ENCODE results near the gene BCAS1.
A peak's percentile ranks its signal among the peaks of the same experiment; 100 is the strongest.

Gene BCAS1

DNA sequence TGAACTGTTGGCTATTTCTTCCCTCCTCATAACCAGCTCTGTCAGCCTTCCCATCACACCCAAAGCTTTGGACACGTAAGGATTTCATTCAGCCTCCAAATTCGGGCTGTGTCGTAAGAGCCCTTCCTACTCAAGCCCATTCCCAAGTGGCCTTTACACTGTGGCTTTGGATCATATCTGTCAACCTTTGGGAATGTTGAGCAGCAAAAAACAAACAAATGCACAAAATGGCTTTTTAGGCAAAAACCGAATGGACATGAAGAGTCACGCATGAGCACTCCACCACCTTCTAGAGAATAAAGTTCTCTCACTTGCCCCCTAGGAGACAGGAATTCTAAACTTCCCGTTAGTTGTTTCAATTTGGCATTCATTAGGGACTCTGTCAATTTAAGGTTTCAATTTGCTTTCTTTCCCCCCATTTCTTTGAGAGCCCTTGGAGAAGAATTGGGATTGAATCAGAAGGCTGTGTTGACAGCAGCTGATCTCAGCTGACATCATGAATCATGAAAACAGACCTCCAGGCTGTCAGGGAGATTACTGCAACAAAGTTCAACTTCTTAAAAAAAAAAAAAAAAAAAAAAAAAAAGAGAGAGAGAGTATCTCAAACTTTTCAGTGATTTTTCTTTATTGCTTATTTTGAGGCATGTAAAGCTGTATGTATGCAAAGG, 110.3 kb downstream of the BCAS1 start:
- Histone ChIP-seq H3K27me3 (ENCODE audit: insufficient read depth, low read length, poor library complexity) (peaks cover 43% of the 10 kb centered on the region), H3K9ac (ENCODE audit: low read depth, low read length) (no peak overlapping the region), H3K4me1 (ENCODE audit: insufficient read depth, low read length) (no peaks in the 10 kb centered on the region), H3K4me2 (ENCODE audit: insufficient read depth, low read length) (no peak overlapping the region), H3K79me2 (ENCODE audit: insufficient read depth, low read length) (no peaks in the 10 kb centered on the region), H3K4me3 (ENCODE audit: low read depth in 1 of 2, low read length in 2 of 2) (no peak overlapping the region), H3K9me3 (ENCODE audit: insufficient read depth, low read length, severe bottlenecking) (no peaks in the 10 kb centered on the region), H3K27ac (ENCODE audit: low read length) (no peak overlapping the region), H2AFZ (ENCODE audit: low read depth, low read length) (no peak overlapping the region), H3K36me3 (ENCODE audit: insufficient read depth, low read length) (no peaks in the 10 kb centered on the region), H4K20me1 (ENCODE audit: insufficient read depth, low read length) (no peaks in the 10 kb centered on the region)
- ATAC-seq (ENCODE audit: insufficient read depth, low read depth): no peak
- TF ChIP-seq, protein P1, sequence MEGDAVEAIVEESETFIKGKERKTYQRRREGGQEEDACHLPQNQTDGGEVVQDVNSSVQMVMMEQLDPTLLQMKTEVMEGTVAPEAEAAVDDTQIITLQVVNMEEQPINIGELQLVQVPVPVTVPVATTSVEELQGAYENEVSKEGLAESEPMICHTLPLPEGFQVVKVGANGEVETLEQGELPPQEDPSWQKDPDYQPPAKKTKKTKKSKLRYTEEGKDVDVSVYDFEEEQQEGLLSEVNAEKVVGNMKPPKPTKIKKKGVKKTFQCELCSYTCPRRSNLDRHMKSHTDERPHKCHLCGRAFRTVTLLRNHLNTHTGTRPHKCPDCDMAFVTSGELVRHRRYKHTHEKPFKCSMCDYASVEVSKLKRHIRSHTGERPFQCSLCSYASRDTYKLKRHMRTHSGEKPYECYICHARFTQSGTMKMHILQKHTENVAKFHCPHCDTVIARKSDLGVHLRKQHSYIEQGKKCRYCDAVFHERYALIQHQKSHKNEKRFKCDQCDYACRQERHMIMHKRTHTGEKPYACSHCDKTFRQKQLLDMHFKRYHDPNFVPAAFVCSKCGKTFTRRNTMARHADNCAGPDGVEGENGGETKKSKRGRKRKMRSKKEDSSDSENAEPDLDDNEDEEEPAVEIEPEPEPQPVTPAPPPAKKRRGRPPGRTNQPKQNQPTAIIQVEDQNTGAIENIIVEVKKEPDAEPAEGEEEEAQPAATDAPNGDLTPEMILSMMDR (IDR thresholded peaks at IDR 0.05; ENCODE audit: borderline replicate concordance, extremely low read depth, low read length, poor library complexity, severe bottlenecking): no peak
- TF ChIP-seq EZH2 (IDR thresholded peaks at IDR 0.05; ENCODE audit: borderline replicate concordance, low read depth, low read length, severe bottlenecking): no peak
- DNase-seq: no peak

GRCh38 chr20:53958260-53958659, 112.1 kb downstream of the BCAS1 start:
- Histone ChIP-seq H3K4me3 (ENCODE audit: low read depth in 1 of 2, low read length in 2 of 2) (no peak overlapping the region), H3K4me2 (ENCODE audit: insufficient read depth, low read length) (no peak overlapping the region), H2AFZ (ENCODE audit: low read depth, low read length) (no peak overlapping the region), H3K27ac (ENCODE audit: low read length) (no peak overlapping the region), H3K79me2 (ENCODE audit: insufficient read depth, low read length) (no peaks in the 10 kb centered on the region), H3K27me3 (ENCODE audit: insufficient read depth, low read length, poor library complexity) (peaks cover 41% of the 10 kb centered on the region), H3K36me3 (ENCODE audit: insufficient read depth, low read length) (no peaks in the 10 kb centered on the region), H3K9me3 (ENCODE audit: insufficient read depth, low read length, severe bottlenecking) (no peaks in the 10 kb centered on the region), H3K4me1 (ENCODE audit: insufficient read depth, low read length) (no peaks in the 10 kb centered on the region), H3K9ac (ENCODE audit: low read depth, low read length) (no peak overlapping the region), H4K20me1 (ENCODE audit: insufficient read depth, low read length) (no peaks in the 10 kb centered on the region)
- no peak for ATAC-seq (ENCODE audit: insufficient read depth, low read depth)
- no peak for DNase-seq
- TF ChIP-seq, protein P1 (IDR thresholded peaks at IDR 0.05; ENCODE audit: borderline replicate concordance, extremely low read depth, low read length, poor library complexity, severe bottlenecking): no peak
- no peak for TF ChIP-seq EZH2 (IDR thresholded peaks at IDR 0.05; ENCODE audit: borderline replicate concordance, low read depth, low read length, severe bottlenecking)

GRCh38 chr20:53957451-53958172, 112.8 kb downstream of the BCAS1 start:
- ATAC-seq (ENCODE audit: insufficient read depth, low read depth) (no peak), DNase-seq (no peak)
- Histone ChIP-seq H3K36me3 (ENCODE audit: insufficient read depth, low read length) (no peaks in the 10 kb centered on the region), H2AFZ (ENCODE audit: low read depth, low read length) (no peak overlapping the region), H3K4me3 (ENCODE audit: low read depth in 1 of 2, low read length in 2 of 2) (no peak overlapping the region), H3K79me2 (ENCODE audit: insufficient read depth, low read length) (no peaks in the 10 kb centered on the region), H3K9ac (ENCODE audit: low read depth, low read length) (no peak overlapping the region), H3K9me3 (ENCODE audit: insufficient read depth, low read length, severe bottlenecking) (peaks cover under 1% of the 10 kb centered on the region), H3K27ac (ENCODE audit: low read length) (no peak overlapping the region), H4K20me1 (ENCODE audit: insufficient read depth, low read length) (no peaks in the 10 kb centered on the region), H3K4me2 (ENCODE audit: insufficient read depth, low read length) (no peak overlapping the region), H3K4me1 (ENCODE audit: insufficient read depth, low read length) (no peaks in the 10 kb centered on the region), H3K27me3 (ENCODE audit: insufficient read depth, low read length, poor library complexity) (peaks cover 41% of the 10 kb centered on the region)
- TF ChIP-seq EZH2 (IDR thresholded peaks at IDR 0.05; ENCODE audit: borderline replicate concordance, low read depth, low read length, severe bottlenecking): no peak
- TF ChIP-seq, protein P1 (IDR thresholded peaks at IDR 0.05; ENCODE audit: borderline replicate concordance, extremely low read depth, low read length, poor library complexity, severe bottlenecking): peak; percentile 50

All from DND-41 (cell line).